GM12874 (cell line): ENCODE data around the gene THY1.

ENCODE experiments used
- TF ChIP-seq, protein P1 (sequence below): IDR thresholded peaks from 2 replicates; pipeline ENCODE4 v1.5.1; 2011; ENCODE audit warnings: low read depth, mild to moderate bottlenecking, control low read depth, low read length, moderate library complexity; ENCODE audit not compliant: insufficient read depth

Gene THY1

GRCh38 chr11:119415517-119415916 lies 7.5 kb downstream of the THY1 start:
- TF ChIP-seq, protein P1, sequence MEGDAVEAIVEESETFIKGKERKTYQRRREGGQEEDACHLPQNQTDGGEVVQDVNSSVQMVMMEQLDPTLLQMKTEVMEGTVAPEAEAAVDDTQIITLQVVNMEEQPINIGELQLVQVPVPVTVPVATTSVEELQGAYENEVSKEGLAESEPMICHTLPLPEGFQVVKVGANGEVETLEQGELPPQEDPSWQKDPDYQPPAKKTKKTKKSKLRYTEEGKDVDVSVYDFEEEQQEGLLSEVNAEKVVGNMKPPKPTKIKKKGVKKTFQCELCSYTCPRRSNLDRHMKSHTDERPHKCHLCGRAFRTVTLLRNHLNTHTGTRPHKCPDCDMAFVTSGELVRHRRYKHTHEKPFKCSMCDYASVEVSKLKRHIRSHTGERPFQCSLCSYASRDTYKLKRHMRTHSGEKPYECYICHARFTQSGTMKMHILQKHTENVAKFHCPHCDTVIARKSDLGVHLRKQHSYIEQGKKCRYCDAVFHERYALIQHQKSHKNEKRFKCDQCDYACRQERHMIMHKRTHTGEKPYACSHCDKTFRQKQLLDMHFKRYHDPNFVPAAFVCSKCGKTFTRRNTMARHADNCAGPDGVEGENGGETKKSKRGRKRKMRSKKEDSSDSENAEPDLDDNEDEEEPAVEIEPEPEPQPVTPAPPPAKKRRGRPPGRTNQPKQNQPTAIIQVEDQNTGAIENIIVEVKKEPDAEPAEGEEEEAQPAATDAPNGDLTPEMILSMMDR: no peak

DNA sequence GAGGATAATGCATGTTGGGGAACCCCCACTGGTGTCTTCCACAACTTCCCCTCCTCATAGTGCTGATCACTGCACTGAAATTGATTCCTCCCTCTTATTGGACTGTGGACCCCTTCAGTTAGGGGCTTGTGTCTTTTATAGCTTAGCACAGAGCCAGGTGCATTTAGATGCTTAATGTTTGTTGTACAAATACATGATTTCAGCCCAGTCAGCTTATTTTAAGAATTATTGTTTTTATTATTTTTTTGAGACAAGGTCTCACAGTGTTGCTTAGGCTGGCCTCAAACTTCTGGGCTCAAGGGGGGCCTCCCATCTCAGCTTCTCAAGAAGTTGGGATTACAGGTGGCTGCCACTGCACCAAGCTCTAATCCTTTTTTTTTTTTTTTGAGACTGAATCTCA lies 8.2 kb downstream of the THY1 start:
- TF ChIP-seq, protein P1: no peak

GRCh38 chr11:119414321-119414720 lies 8.7 kb downstream of the THY1 start:
- TF ChIP-seq, protein P1: no peak

DNA sequence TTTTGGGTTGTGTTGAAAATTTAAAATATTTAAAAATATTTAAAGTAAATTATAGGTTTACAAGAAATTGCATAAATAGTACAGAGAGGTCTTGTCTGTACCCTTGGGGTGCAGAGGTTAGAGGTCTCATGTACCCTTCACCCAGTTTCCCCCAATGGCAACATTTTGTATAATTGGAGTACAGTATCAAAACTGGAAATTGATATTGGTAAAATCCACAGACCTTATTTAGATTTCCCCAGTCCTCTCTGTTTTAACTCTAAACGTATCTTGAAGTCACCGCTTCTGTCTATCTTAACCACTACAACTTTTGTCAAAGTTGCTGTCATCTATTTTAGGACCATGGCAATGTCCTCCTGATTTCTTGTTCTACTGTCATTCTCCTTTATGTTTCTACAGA lies 10.9 kb downstream of the THY1 start:
- TF ChIP-seq, protein P1: no peak

DNA sequence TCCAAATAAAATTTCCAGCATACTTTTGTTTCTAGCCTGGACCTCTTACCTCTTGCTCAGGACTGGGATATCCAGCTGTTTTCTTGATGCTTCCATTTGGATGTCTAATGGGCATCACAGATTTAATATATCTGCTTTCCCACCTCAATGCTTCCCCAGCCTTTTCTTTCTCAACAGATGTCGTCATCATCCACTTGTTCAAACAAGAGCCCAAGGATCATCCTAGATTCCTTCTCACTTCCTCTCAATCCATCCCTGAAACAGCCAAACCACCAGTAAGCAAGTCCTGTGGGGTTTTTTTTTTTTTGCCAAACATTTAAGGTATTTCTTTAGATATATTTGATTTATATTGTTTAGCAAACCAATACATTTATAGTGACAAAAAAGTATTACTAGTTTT lies 12.5 kb downstream of the THY1 start:
- TF ChIP-seq, protein P1: no peak

- TF ChIP-seq, protein P1: no peak
Measured at GRCh38 chr11:119409731-119410130, 13.2 kb downstream of the THY1 start.

DNA sequence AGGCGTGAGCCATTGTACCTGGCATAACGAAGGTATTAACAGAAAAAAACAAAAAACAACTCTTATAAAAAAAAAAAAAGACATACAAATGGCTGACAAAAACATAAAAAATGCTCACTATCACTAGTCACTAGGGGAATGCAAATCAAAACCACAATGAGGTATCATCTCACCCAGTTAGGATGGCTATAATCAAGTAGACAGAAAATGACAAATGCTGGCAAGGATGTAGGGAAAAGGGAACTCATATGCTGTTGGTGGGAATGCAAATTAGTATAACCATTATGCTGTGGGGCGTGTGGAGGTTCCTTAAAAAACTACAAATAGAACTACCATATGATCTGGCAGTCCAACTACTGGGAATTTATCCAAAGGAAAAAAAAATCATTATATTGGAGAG lies 17.0 kb downstream of the THY1 start:
- TF ChIP-seq, protein P1: no peak

DNA sequence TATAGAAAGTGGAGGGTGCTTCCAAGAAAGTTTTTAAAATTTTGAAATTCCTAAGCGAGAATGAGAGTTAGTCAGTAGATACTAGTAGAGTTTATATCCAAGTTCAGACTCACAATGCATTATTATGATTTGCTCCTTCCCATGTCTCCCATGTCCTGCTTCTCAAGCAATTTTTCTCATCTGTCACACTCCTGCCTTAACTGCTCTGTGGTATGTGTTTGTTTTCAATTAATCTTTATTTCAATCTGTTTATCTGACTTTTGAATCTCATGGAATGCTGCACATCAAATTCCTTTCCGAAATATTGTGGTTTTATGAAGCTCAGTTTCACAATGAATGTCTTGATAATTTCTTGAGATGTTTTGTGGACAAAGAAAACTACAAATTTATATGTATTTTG lies 18.1 kb downstream of the THY1 start:
- TF ChIP-seq, protein P1: no peak
